Fibroblast of lung (primary cell): Measurements from ENCODE around the gene TBC1D22A. TPM values are rescaled to one million over a fixed set of nuclear protein-coding genes. Genes with fewer than 3 reads are reported as not detected.

Experiments used
- DNase-seq, 2 donors: peaks; one replicate each; pipeline versions ENCODE4 v3.0.0 to v3.0.0-alpha.2; 2010; ENCODE audit warnings: low read depth in 2 of 2
- H2AFZ ChIP-seq: 2 replicates; pipeline ENCODE4 v1.5.1; 2012; ENCODE audit warnings: low read length, control low read depth, inconsistent platforms
- H3K27ac ChIP-seq: 2 replicates; pipeline ENCODE4 v1.5.1; 2011; ENCODE audit warnings: low read length, control low read depth; ENCODE audit not compliant: insufficient read depth
- H3K27me3 ChIP-seq: 2 replicates; pipeline ENCODE4 v1.5.1; 2011; ENCODE audit warnings: mild to moderate bottlenecking, low read length; ENCODE audit not compliant: control insufficient read depth, insufficient read depth
- H3K36me3 ChIP-seq: 2 replicates; pipeline ENCODE4 v1.5.1; 2011; ENCODE audit warnings: low read length; ENCODE audit not compliant: control insufficient read depth, insufficient read depth
- H3K4me1 ChIP-seq: 2 replicates; pipeline ENCODE4 v1.5.1; 2011; ENCODE audit warnings: low read length; ENCODE audit not compliant: control insufficient read depth, insufficient read depth; ENCODE audit errors: extremely low read depth
- H3K4me2 ChIP-seq: 2 replicates; pipeline ENCODE4 v1.5.1; 2011; ENCODE audit warnings: low read length, control low read depth; ENCODE audit not compliant: insufficient read depth; ENCODE audit errors: extremely low read depth
- H3K4me3 ChIP-seq, 4 experiments: fragments of 200-600 bp in 1 of 4; sonication (generic) in 1 of 4; replicated peaks in 1 of 4; 2 replicates each; pipeline ENCODE4 v1.5.1; 2011 to 2016; ENCODE audit warnings: low read length in 4 of 4, low read depth in 3 of 4, mild to moderate bottlenecking in 3 of 4, control low read depth in 2 of 4, inconsistent platforms in 1 of 4, mixed read lengths in 1 of 4; ENCODE audit not compliant: insufficient read depth in 1 of 4; ENCODE audit errors: control extremely low read depth in 1 of 4
- H3K79me2 ChIP-seq: 2 replicates; pipeline ENCODE4 v1.5.1; 2012; ENCODE audit warnings: mild to moderate bottlenecking, low read length, inconsistent platforms; ENCODE audit not compliant: control insufficient read depth, insufficient read depth
- H3K9ac ChIP-seq: 2 replicates; pipeline ENCODE4 v1.5.1; 2011; ENCODE audit warnings: mild to moderate bottlenecking, low read length, control low read depth; ENCODE audit not compliant: insufficient read depth
- H3K9me3 ChIP-seq: 2 replicates; pipeline ENCODE4 v1.5.1; 2012; ENCODE audit warnings: low read depth, low read length; ENCODE audit not compliant: control insufficient read depth, insufficient read depth
- H4K20me1 ChIP-seq: 2 replicates; pipeline ENCODE4 v1.5.1; 2011; ENCODE audit warnings: low read length; ENCODE audit not compliant: control insufficient read depth, insufficient read depth; ENCODE audit errors: extremely low read depth
- EZH2 ChIP-seq: IDR thresholded peaks from 2 replicates; pipeline ENCODE4 v1.5.1; 2012; ENCODE audit warnings: low read length, control low read depth, mild to moderate bottlenecking; ENCODE audit errors: missing control alignments
- polyA plus RNA-seq, 2 donors: library from polyadenylated mRNA; depleted of rRNA in 1 of 2; stranded (reverse) in 1 of 2; unstranded in 1 of 2; fragments of >200 nt; gene quantifications; 2 replicates each; pipeline ENCODE4 v1.2.1, GENCODE V29; 2011 to 2012; ENCODE audit warnings: missing spikeins in 1 of 2
- total RNA-seq: library from RNA; depleted of rRNA; stranded (reverse); fragments of >200 nt; gene quantifications from 2 replicates; pipeline ENCODE4 v1.2.1, GENCODE V29; 2014
- TF ChIP-seq, protein P1 (sequence below), 2 donors: IDR thresholded peaks in 1 of 2; conservative IDR thresholded peaks in 1 of 2; 1 replicate in 1 of 2; 2 replicates in 1 of 2; pipeline ENCODE4 v1.5.1; 2011 to 2012; ENCODE audit warnings: low read length in 2 of 2, control low read depth in 1 of 2, inconsistent platforms in 1 of 2, low read depth in 1 of 2, mild to moderate bottlenecking in 1 of 2

Gene TBC1D22A
- total and polyA plus RNA-seq, 2 donors (not counting 1 experiment from before 2014, with no cell fraction given): 11.6 to 17.6 TPM

DNA sequence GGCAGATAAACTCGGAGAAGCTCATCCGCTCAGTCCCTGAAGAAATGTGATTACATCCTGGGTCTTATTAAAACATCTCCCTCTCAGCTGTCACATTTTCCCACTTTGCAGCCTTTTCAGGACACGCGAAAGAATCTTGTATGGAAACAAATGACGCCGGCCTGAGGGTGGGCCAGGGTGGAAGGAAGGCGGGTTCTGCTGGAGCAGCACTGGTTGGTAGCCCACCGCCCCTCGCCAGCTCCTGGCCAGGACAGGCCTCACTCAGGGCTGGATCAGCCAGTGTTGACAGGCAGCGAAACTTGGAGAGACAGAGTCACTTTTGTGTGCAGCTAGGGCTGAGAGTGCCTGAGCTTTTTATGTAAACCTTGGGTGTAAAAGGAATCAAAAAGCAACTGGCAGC is 371.8 kb downstream of the TBC1D22A start:
- no peaks in the 10 kb centered on the region for H3K36me3 ChIP-seq
- no peak overlapping the region for H3K4me2 ChIP-seq
- no peak overlapping the region for H3K9ac ChIP-seq
- H3K4me3 ChIP-seq: no peak overlapping the region
- H3K9me3 ChIP-seq: no peaks in the 10 kb centered on the region
- no peaks in the 10 kb centered on the region for H3K27me3 ChIP-seq
- no peaks in the 10 kb centered on the region for H3K79me2 ChIP-seq
- no peaks in the 10 kb centered on the region for H3K4me1 ChIP-seq
- no peak overlapping the region for H2AFZ ChIP-seq
- DNase-seq: no peak
- no peaks in the 10 kb centered on the region for H4K20me1 ChIP-seq
- H3K27ac ChIP-seq: no peak overlapping the region
- TF ChIP-seq, protein P1, sequence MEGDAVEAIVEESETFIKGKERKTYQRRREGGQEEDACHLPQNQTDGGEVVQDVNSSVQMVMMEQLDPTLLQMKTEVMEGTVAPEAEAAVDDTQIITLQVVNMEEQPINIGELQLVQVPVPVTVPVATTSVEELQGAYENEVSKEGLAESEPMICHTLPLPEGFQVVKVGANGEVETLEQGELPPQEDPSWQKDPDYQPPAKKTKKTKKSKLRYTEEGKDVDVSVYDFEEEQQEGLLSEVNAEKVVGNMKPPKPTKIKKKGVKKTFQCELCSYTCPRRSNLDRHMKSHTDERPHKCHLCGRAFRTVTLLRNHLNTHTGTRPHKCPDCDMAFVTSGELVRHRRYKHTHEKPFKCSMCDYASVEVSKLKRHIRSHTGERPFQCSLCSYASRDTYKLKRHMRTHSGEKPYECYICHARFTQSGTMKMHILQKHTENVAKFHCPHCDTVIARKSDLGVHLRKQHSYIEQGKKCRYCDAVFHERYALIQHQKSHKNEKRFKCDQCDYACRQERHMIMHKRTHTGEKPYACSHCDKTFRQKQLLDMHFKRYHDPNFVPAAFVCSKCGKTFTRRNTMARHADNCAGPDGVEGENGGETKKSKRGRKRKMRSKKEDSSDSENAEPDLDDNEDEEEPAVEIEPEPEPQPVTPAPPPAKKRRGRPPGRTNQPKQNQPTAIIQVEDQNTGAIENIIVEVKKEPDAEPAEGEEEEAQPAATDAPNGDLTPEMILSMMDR (conservative IDR thresholded peaks at IDR 0.05 in 1 of 2, IDR thresholded peaks at IDR 0.05 in 1 of 2; ENCODE audit: low read depth in 1 of 2, low read length in 2 of 2): no peak
- TF ChIP-seq EZH2: no peak

DNA sequence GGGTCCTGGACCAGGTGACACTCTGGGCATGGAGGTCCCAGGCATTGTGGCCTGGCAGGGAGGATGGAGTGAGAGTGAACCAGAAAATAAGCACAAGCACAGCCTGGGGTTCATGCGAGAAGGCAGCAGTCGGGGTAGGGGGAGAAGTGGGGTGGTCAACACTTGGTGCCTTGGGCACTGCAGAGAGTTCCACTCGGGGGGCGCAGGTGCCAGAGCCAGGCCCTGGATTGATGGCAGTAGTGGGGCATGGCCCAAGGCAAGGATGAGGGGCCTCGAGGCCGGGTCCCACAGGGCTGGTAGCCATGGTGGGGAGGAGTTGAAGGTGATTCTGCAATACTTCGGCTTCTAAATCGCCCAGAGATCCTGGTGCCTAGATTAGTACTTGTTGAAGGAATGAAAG is 372.9 kb downstream of the TBC1D22A start:
- H3K36me3 ChIP-seq: no peaks in the 10 kb centered on the region
- H3K4me1 ChIP-seq: no peaks in the 10 kb centered on the region
- no peak overlapping the region for H3K9ac ChIP-seq
- no peak overlapping the region for H3K4me3 ChIP-seq
- no peaks in the 10 kb centered on the region for H3K27me3 ChIP-seq
- no peak for TF ChIP-seq EZH2
- TF ChIP-seq, protein P1 (conservative IDR thresholded peaks at IDR 0.05 in 1 of 2, IDR thresholded peaks at IDR 0.05 in 1 of 2; ENCODE audit: low read depth in 1 of 2, low read length in 2 of 2): no peak
- DNase-seq: no peak
- no peaks in the 10 kb centered on the region for H3K9me3 ChIP-seq
- H2AFZ ChIP-seq: no peak overlapping the region
- no peak overlapping the region for H3K4me2 ChIP-seq
- H3K79me2 ChIP-seq: no peaks in the 10 kb centered on the region
- H4K20me1 ChIP-seq: no peaks in the 10 kb centered on the region
- no peak overlapping the region for H3K27ac ChIP-seq

DNA sequence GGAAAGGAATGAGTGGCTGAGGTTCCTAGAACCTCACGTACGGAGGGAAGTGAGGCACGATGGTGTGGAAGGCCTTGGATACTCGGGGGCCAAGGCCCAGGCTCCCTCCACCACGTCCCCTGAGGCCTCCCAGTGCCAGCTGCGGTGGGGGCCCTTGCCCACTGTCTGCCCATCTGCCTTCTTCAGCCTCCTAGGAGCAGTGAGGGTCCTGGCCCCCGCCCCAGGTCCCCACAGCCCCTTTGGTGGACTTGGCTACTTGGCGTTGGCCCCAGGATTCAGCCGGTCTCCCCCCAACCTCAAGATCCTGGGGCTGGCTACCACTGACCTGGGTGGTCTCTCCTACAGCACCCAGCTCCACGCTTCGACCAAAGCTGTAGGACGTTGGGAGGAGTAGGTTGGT is 373.6 kb downstream of the TBC1D22A start:
- Histone ChIP-seq H3K4me2 (no peak overlapping the region), H3K27ac (no peak overlapping the region), H3K9me3 (no peaks in the 10 kb centered on the region), H3K9ac (no peak overlapping the region), H3K27me3 (no peaks in the 10 kb centered on the region), H3K79me2 (no peaks in the 10 kb centered on the region), H3K36me3 (no peaks in the 10 kb centered on the region), H4K20me1 (no peaks in the 10 kb centered on the region), H3K4me3 (no peak overlapping the region), H3K4me1 (no peaks in the 10 kb centered on the region), H2AFZ (no peak overlapping the region)
- TF ChIP-seq EZH2: no peak
- TF ChIP-seq, protein P1 (conservative IDR thresholded peaks at IDR 0.05 in 1 of 2, IDR thresholded peaks at IDR 0.05 in 1 of 2; ENCODE audit: low read depth in 1 of 2, low read length in 2 of 2): no peak
- no peak for DNase-seq
